Colonic mucosa (tissue), 4 donors: ENCODE results near the gene CALU. TPM values are rescaled to one million over a fixed set of nuclear protein-coding genes. Genes with fewer than 3 reads are reported as not detected.
A peak's percentile ranks its signal among the peaks of the same experiment; 100 is the strongest.

ENCODE experiments used
- DNase-seq: peaks from one replicate; pipeline ENCODE4 v3.0.0-alpha.2; 2020
- H3K27ac ChIP-seq: fragments of 200-600 bp; one replicate; pipeline ENCODE4 v1.8.0; 2021
- H3K27me3 ChIP-seq: fragments of 200-600 bp; one replicate; pipeline ENCODE4 v1.8.0; 2021
- H3K36me3 ChIP-seq: fragments of 200-600 bp; one replicate; pipeline ENCODE4 v1.8.0; 2021
- H3K4me1 ChIP-seq: fragments of 200-600 bp; one replicate; pipeline ENCODE4 v1.8.0; 2021; ENCODE audit warnings: mild to moderate bottlenecking
- H3K4me3 ChIP-seq: fragments of 200-600 bp; one replicate; pipeline ENCODE4 v1.8.0; 2021
- H3K9ac ChIP-seq, 2 donors: one replicate each; pipeline ENCODE4 v1.7.0; 2013; ENCODE audit warnings: control low read depth in 2 of 2, low read depth in 2 of 2, low read length in 2 of 2
- H3K9me3 ChIP-seq: fragments of 200-600 bp; one replicate; pipeline ENCODE4 v1.8.0; 2021
- CTCF ChIP-seq: fragments of 200-600 bp; IDR thresholded peaks from one replicate; pipeline ENCODE4 v1.8.0; 2022; ENCODE audit warnings: antibody characterized with exemption, mild to moderate bottlenecking
- intact Hi-C: fragments of 100-400 bp; cut with DNase I; formaldehyde crosslinking; loops from one replicate; pipeline ENCODE4 v1.14.1; 2022
- total RNA-seq, 2 donors: library from RNA; stranded (reverse); fragmentation: NEBNext Ultra II Directional in 1 of 2; extraction: Animal tissue kit (Norgen Biotek cat#: 25700) in 1 of 2; gene quantifications; one replicate each; pipeline ENCODE4 v1.2.1, GENCODE V29; 2021
- donor health status: healthy.
- donor health status: DM: no; HTN: no; CAD: no.
- donor health status: DM: no; HTN: no; CAD: no.

The CALU gene
- total RNA-seq, 2 donors from 2014 or later, result 47.9 to 63.8 TPM

- H3K27ac ChIP-seq, result no peak overlapping the region
- H3K4me1 ChIP-seq, result no peaks in the 10 kb centered on the region
- TF ChIP-seq CTCF, result no peak
- no peak overlapping the region for H3K4me3 ChIP-seq
- no peaks in the 10 kb centered on the region for H3K27me3 ChIP-seq
- H3K9me3 ChIP-seq, result no peaks in the 10 kb centered on the region
- H3K36me3 ChIP-seq, result no peaks in the 10 kb centered on the region
- no peak overlapping the region for H3K9ac ChIP-seq
- intact Hi-C loops, result no loop called here
- no peak for DNase-seq
These were observed 8.3 kb downstream of the CALU start for GRCh38 chr7:128747327-128748079.

- intact Hi-C loops, result no loop called here
- no peak for DNase-seq
- H3K27me3 ChIP-seq, result no peaks in the 10 kb centered on the region
- H3K9me3 ChIP-seq, result no peaks in the 10 kb centered on the region
- no peak for TF ChIP-seq CTCF
- no peaks in the 10 kb centered on the region for H3K36me3 ChIP-seq
- H3K4me1 ChIP-seq, result no peaks in the 10 kb centered on the region
- H3K9ac ChIP-seq, result no peak overlapping the region
- H3K27ac ChIP-seq, result no peak overlapping the region
- no peak overlapping the region for H3K4me3 ChIP-seq
These were observed 13.1 kb downstream of the CALU start for GRCh38 chr7:128752251-128752650.

- Histone ChIP-seq H3K4me1 (no peaks in the 10 kb centered on the region), H3K36me3 (no peaks in the 10 kb centered on the region), H3K9me3 (no peaks in the 10 kb centered on the region), H3K4me3 (no peak overlapping the region), H3K27ac (no peak overlapping the region), H3K27me3 (no peaks in the 10 kb centered on the region), H3K9ac (no peak overlapping the region)
- intact Hi-C loops, result no loop called here
- DNase-seq, result no peak
- TF ChIP-seq CTCF, result no peak
These were observed 16.1 kb downstream of the CALU start for GRCh38 chr7:128755075-128755818.

- no peaks in the 10 kb centered on the region for H3K36me3 ChIP-seq
- peak overlapping the region; percentile 18 for H3K27ac ChIP-seq
- no peak overlapping the region for H3K4me3 ChIP-seq
- no peak for TF ChIP-seq CTCF
- H3K4me1 ChIP-seq, result no peaks in the 10 kb centered on the region
- H3K9ac ChIP-seq, result no peak overlapping the region
- intact Hi-C loops, result no loop called here
- no peaks in the 10 kb centered on the region for H3K27me3 ChIP-seq
- no peak for DNase-seq
- H3K9me3 ChIP-seq, result no peaks in the 10 kb centered on the region
These were observed 16.8 kb downstream of the CALU start for GRCh38 chr7:128755819-128756476.

- Histone ChIP-seq H3K9me3 (no peaks in the 10 kb centered on the region), H3K27me3 (no peaks in the 10 kb centered on the region), H3K4me3 (no peak overlapping the region), H3K4me1 (no peaks in the 10 kb centered on the region), H3K36me3 (no peaks in the 10 kb centered on the region), H3K9ac (no peak overlapping the region), H3K27ac (no peak overlapping the region)
- TF ChIP-seq CTCF, result no peak
- DNase-seq, result no peak
- intact Hi-C loops, result no loop called here
These were observed 18.0 kb downstream of the CALU start for GRCh38 chr7:128757203-128757602.
